CD14-positive monocyte (primary cell): Measurements from ENCODE around the gene SYNPO2L. TPM values are rescaled to one million over a fixed set of nuclear protein-coding genes. Genes with fewer than 3 reads are reported as not detected.
"Not testable (repeated sequence)": the region's sequence is repeated elsewhere in the genome, so short reads cannot be mapped to it uniquely, and the experiment has no call there.

Experiments
- DNase-seq, 3 donors: peaks; one replicate each; pipeline ENCODE4 v3.0.0-alpha.2; 2011 to 2022
- H2AFZ ChIP-seq: 2 replicates; pipeline ENCODE4 v1.6.0; 2012; ENCODE audit warnings: mild to moderate bottlenecking, low read depth, low read length, inconsistent platforms; ENCODE audit not compliant: insufficient read depth, poor library complexity, severe bottlenecking
- H3K27ac ChIP-seq, 2 donors: 1 replicate in 1 of 2; 2 replicates in 1 of 2; pipeline ENCODE4 v1.5.1; 2012 to 2013; ENCODE audit warnings: low read length in 2 of 2, control low read depth in 1 of 2, inconsistent platforms in 1 of 2, low read depth in 1 of 2, mild to moderate bottlenecking in 1 of 2
- H3K27me3 ChIP-seq, 2 donors: one replicate each; pipeline versions ENCODE4 v1.6.0 to v1.6.1; 2011 to 2013; ENCODE audit warnings: low read length in 2 of 2; ENCODE audit not compliant: control insufficient read depth in 2 of 2, insufficient read depth in 2 of 2
- H3K36me3 ChIP-seq, 2 donors: replicated peaks in 1 of 2; 1 replicate in 1 of 2; 2 replicates in 1 of 2; pipeline versions ENCODE4 v1.5.1 to v1.6.1; 2012 to 2013; ENCODE audit warnings: low read length in 2 of 2, control low read depth in 1 of 2, inconsistent platforms in 1 of 2, mild to moderate bottlenecking in 1 of 2; ENCODE audit not compliant: insufficient read depth in 2 of 2, control insufficient read depth in 1 of 2
- H3K4me1 ChIP-seq, 2 donors: 1 replicate in 1 of 2; 2 replicates in 1 of 2; pipeline versions ENCODE4 v1.5.1 to v1.6.1; 2012 to 2013; ENCODE audit warnings: low read length in 2 of 2, control low read depth in 1 of 2, inconsistent platforms in 1 of 2, mild to moderate bottlenecking in 1 of 2, moderate library complexity in 1 of 2; ENCODE audit not compliant: insufficient read depth in 2 of 2, control insufficient read depth in 1 of 2
- H3K4me2 ChIP-seq: replicated peaks from 2 replicates; pipeline ENCODE3; 2012; ENCODE audit warnings: low read length, moderate library complexity, mild to moderate bottlenecking; ENCODE audit not compliant: poor library complexity, severe bottlenecking; ENCODE audit errors: extremely low read depth
- H3K4me3 ChIP-seq, 3 experiments: fragments of 200-600 bp in 1 of 3; sonication (generic) in 1 of 3; replicated peaks in 1 of 3; 1 replicate in 2 of 3; 2 replicates in 1 of 3; pipeline ENCODE4 v1.5.1; 2011 to 2013; ENCODE audit warnings: low read length in 3 of 3, mild to moderate bottlenecking in 3 of 3, control low read depth in 2 of 3, low read depth in 2 of 3, inconsistent platforms in 1 of 3, moderate library complexity in 1 of 3
- H3K79me2 ChIP-seq: 2 replicates; pipeline ENCODE4 v1.6.0; 2012; ENCODE audit warnings: mild to moderate bottlenecking, control low read depth, inconsistent platforms, low read length, moderate library complexity; ENCODE audit not compliant: insufficient read depth
- H3K9ac ChIP-seq: 2 replicates; pipeline ENCODE4 v1.6.0; 2017; ENCODE audit warnings: low read length, mild to moderate bottlenecking; ENCODE audit not compliant: insufficient read depth, poor library complexity, severe bottlenecking
- H3K9me3 ChIP-seq, 2 donors: replicated peaks in 1 of 2; 1 replicate in 1 of 2; 2 replicates in 1 of 2; pipeline versions ENCODE4 v1.5.1 to v1.6.1; 2012 to 2013; ENCODE audit warnings: low read length in 2 of 2, control low read depth in 1 of 2; ENCODE audit not compliant: control insufficient read depth in 1 of 2, insufficient read depth in 1 of 2
- H4K20me1 ChIP-seq: 2 replicates; pipeline ENCODE4 v1.6.0; 2012; ENCODE audit warnings: mild to moderate bottlenecking, low read length, control low read depth, moderate library complexity; ENCODE audit not compliant: insufficient read depth
- H3K27ac Mint-ChIP-seq, 7 donors: one replicate each; pipeline ENCODE4 v1.8.0; 2020; ENCODE audit warnings: mild to moderate bottlenecking in 7 of 7, mixed read lengths in 7 of 7, moderate library complexity in 6 of 7, inconsistent platforms in 2 of 7
- H3K27me3 Mint-ChIP-seq, 3 donors: one replicate each; pipeline ENCODE4 v1.8.0; 2021 to 2022; ENCODE audit warnings: low read depth in 3 of 3, mild to moderate bottlenecking in 3 of 3, mixed read lengths in 3 of 3, moderate library complexity in 3 of 3, inconsistent platforms in 1 of 3
- H3K36me3 Mint-ChIP-seq, 2 donors: one replicate each; pipeline ENCODE4 v1.8.0; 2020; ENCODE audit warnings: mixed read lengths in 2 of 2, inconsistent platforms in 1 of 2, mild to moderate bottlenecking in 1 of 2
- H3K4me1 Mint-ChIP-seq: one replicate; pipeline ENCODE4 v1.8.0; 2020; ENCODE audit warnings: mild to moderate bottlenecking, mixed read lengths
- H3K4me3 Mint-ChIP-seq, 2 donors: one replicate each; pipeline ENCODE4 v1.8.0; 2020; ENCODE audit warnings: mild to moderate bottlenecking in 2 of 2, mixed read lengths in 2 of 2, moderate library complexity in 1 of 2
- H3K9me3 Mint-ChIP-seq, 7 donors: one replicate each; pipeline ENCODE4 v1.8.0; 2020 to 2022; ENCODE audit warnings: mixed read lengths in 7 of 7, mild to moderate bottlenecking in 6 of 7, moderate library complexity in 6 of 7, inconsistent platforms in 2 of 7
- CTCF ChIP-seq: fragments of 200-600 bp; IDR thresholded peaks from one replicate; pipeline ENCODE4 v1.8.0; 2022; ENCODE audit warnings: antibody characterized with exemption, mild to moderate bottlenecking
- WGBS: methylation state at CpG from one replicate; pipeline ENCODE4 v1.1.5; 2013; ENCODE audit warnings: missing lambda C conversion rate; ENCODE audit not compliant: insufficient coverage; 5-methylcytosine and 5-hydroxymethylcytosine counted together
- intact Hi-C, 2 donors: fragments of 100-400 bp; cut with micrococcal nuclease; formaldehyde crosslinking; loops; one replicate each; pipeline versions ENCODE4 v1.15.0 to v1.15.1; 2023
- polyA plus RNA-seq, 3 donors: library from polyadenylated mRNA; depleted of rRNA in 1 of 3; unstranded in 2 of 3; stranded (reverse) in 1 of 3; fragments of 300-500 nt in 2 of 3; fragments of >200 nt in 1 of 3; fragmentation: Illumina TruSeq in 2 of 3; gene quantifications; 1 replicate in 2 of 3; 2 replicates in 1 of 3; pipeline ENCODE4 v1.2.3, GENCODE V29; 2012 to 2021

Gene SYNPO2L
- polyA plus RNA-seq, 3 donors = not detected

- no peaks in the 10 kb centered on the region for H3K9me3 Mint-ChIP-seq
- Histone ChIP-seq H3K79me2 (peaks cover 4% of the 10 kb centered on the region), H3K4me3 (no peak overlapping the region), H4K20me1 (no peaks in the 10 kb centered on the region), H3K27me3 (no peaks in the 10 kb centered on the region), H3K4me1 (peaks cover 16 to 17% of the 10 kb centered on the region in 2 donors), H2AFZ (no peak overlapping the region), H3K9ac (no peak overlapping the region), H3K9me3 (no peaks in the 10 kb centered on the region), H3K36me3 (no peaks in the 10 kb centered on the region), H3K4me2 (no peak overlapping the region), H3K27ac (no peak overlapping the region)
- intact Hi-C loops = no loop called here
- H3K27me3 Mint-ChIP-seq = peaks cover 0 to 3% (median 0%) of the 10 kb centered on the region in 3 donors
- no peaks in the 10 kb centered on the region for H3K36me3 Mint-ChIP-seq
- 100% methylated on average over 2 of the region's 4 CpGs for WGBS
- H3K27ac Mint-ChIP-seq = no peak overlapping the region
- peaks cover 14% of the 10 kb centered on the region for H3K4me1 Mint-ChIP-seq
- DNase-seq = no peak
- no peak overlapping the region for H3K4me3 Mint-ChIP-seq
- no peak for TF ChIP-seq CTCF
Measured at GRCh38 chr10:73623056-73623455, 32.8 kb downstream of the SYNPO2L start.

GRCh38 chr10:73620974-73621373 is 34.9 kb downstream of the SYNPO2L start:
- H3K27ac Mint-ChIP-seq, H3K4me3 Mint-ChIP-seq, H3K79me2 ChIP-seq, H2AFZ ChIP-seq, H3K27me3 ChIP-seq, H3K4me1 Mint-ChIP-seq, intact Hi-C loops, H3K9me3 ChIP-seq, DNase-seq, H3K9me3 Mint-ChIP-seq, H3K27me3 Mint-ChIP-seq, H3K36me3 Mint-ChIP-seq, H3K4me3 ChIP-seq, H3K4me2 ChIP-seq, H4K20me1 ChIP-seq, H3K9ac ChIP-seq, H3K36me3 ChIP-seq, H3K27ac ChIP-seq, H3K4me1 ChIP-seq: not testable (repeated sequence)
- WGBS = 98% methylated on average over 5 of the region's 12 CpGs

GRCh38 chr10:73617143-73617542 is 38.7 kb downstream of the SYNPO2L start:
- H3K9me3 ChIP-seq, H3K27me3 Mint-ChIP-seq, H3K79me2 ChIP-seq, intact Hi-C loops, H3K36me3 ChIP-seq, H3K27ac ChIP-seq, H3K9ac ChIP-seq, H3K27me3 ChIP-seq, H3K36me3 Mint-ChIP-seq, H3K4me3 ChIP-seq, H3K4me1 ChIP-seq, H3K4me2 ChIP-seq, H2AFZ ChIP-seq, DNase-seq, H3K9me3 Mint-ChIP-seq, H3K4me3 Mint-ChIP-seq, H3K4me1 Mint-ChIP-seq, H3K27ac Mint-ChIP-seq, H4K20me1 ChIP-seq: not testable (repeated sequence)
- WGBS = 96% methylated on average over 7 of the region's 8 CpGs
